ENCODE results near the gene CDC26.
"Not testable (repeated sequence)": the region's sequence is repeated elsewhere in the genome, so short reads cannot be mapped to it uniquely, and the experiment has no call there.

Gene CDC26

GRCh38 chr9:113296247-113296646 is 20.9 kb upstream of the CDC26 start:
- in situ Hi-C loops (cut with HindIII; ENCODE audit: low sequenced_read_pairs) = not testable (repeated sequence)

- in situ Hi-C loops (cut with HindIII; ENCODE audit: low sequenced_read_pairs) = no loop called here
Observed at GRCh38 chr9:113293285-113293878, 18.0 kb upstream of the CDC26 start.

- in situ Hi-C loops (cut with HindIII; ENCODE audit: low sequenced_read_pairs) = no loop called here
Observed at GRCh38 chr9:113290052-113290607, 14.8 kb upstream of the CDC26 start.

GRCh38 chr9:113289091-113289490 is 13.7 kb upstream of the CDC26 start:
- in situ Hi-C loops (cut with HindIII; ENCODE audit: low sequenced_read_pairs) = no loop called here

GRCh38 chr9:113281356-113281755 is 6.0 kb upstream of the CDC26 start:
- in situ Hi-C loops (cut with HindIII; ENCODE audit: low sequenced_read_pairs) = loop anchor here (5.0 kb wide), 1 partner anchor 51 kb away; no protein-coding TSS in a partner anchor

GRCh38 chr9:113278840-113279239 is 3.5 kb upstream of the CDC26 start:
- in situ Hi-C loops (cut with HindIII; ENCODE audit: low sequenced_read_pairs) = no loop called here

- in situ Hi-C loops (cut with HindIII; ENCODE audit: low sequenced_read_pairs) = no loop called here
Observed at GRCh38 chr9:113274474-113275156, 757 bp downstream of the CDC26 start.

GRCh38 chr9:113269871-113270270 is 5.5 kb downstream of the CDC26 start:
- in situ Hi-C loops (cut with HindIII; ENCODE audit: low sequenced_read_pairs) = no loop called here

GRCh38 chr9:113269355-113269754 is 6.0 kb downstream of the CDC26 start:
- in situ Hi-C loops (cut with HindIII; ENCODE audit: low sequenced_read_pairs) = no loop called here

- in situ Hi-C loops (cut with HindIII; ENCODE audit: low sequenced_read_pairs) = no loop called here
Observed at GRCh38 chr9:113267911-113268566, 7.3 kb downstream of the CDC26 start.

- in situ Hi-C loops (cut with HindIII; ENCODE audit: low sequenced_read_pairs) = no loop called here
Observed at GRCh38 chr9:113266174-113266573, 9.2 kb downstream of the CDC26 start.

- in situ Hi-C loops (cut with HindIII; ENCODE audit: low sequenced_read_pairs) = no loop called here
Observed at GRCh38 chr9:113261917-113262671, 13.3 kb downstream of the CDC26 start.

GRCh38 chr9:113258282-113258681 is 17.1 kb downstream of the CDC26 start:
- in situ Hi-C loops (cut with HindIII; ENCODE audit: low sequenced_read_pairs) = no loop called here

- in situ Hi-C loops (cut with HindIII; ENCODE audit: low sequenced_read_pairs) = no loop called here
Observed at GRCh38 chr9:113257863-113258262, 17.5 kb downstream of the CDC26 start.

- in situ Hi-C loops (cut with HindIII; ENCODE audit: low sequenced_read_pairs) = no loop called here
Observed at GRCh38 chr9:113255438-113255837, 19.9 kb downstream of the CDC26 start.

GRCh38 chr9:113254991-113255390 is 20.4 kb downstream of the CDC26 start:
- in situ Hi-C loops (cut with HindIII; ENCODE audit: low sequenced_read_pairs) = no loop called here

GRCh38 chr9:113250807-113251206 is 24.6 kb downstream of the CDC26 start:
- in situ Hi-C loops (cut with HindIII; ENCODE audit: low sequenced_read_pairs) = no loop called here

GRCh38 chr9:113249661-113250060 is 25.7 kb downstream of the CDC26 start:
- in situ Hi-C loops (cut with HindIII; ENCODE audit: low sequenced_read_pairs) = not testable (repeated sequence)

- in situ Hi-C loops (cut with HindIII; ENCODE audit: low sequenced_read_pairs) = no loop called here
Observed at GRCh38 chr9:113247640-113248039, 27.7 kb downstream of the CDC26 start.

- in situ Hi-C loops (cut with HindIII; ENCODE audit: low sequenced_read_pairs) = no loop called here
Observed at GRCh38 chr9:113246928-113247327, 28.4 kb downstream of the CDC26 start.

GRCh38 chr9:113245894-113246293 is 29.5 kb downstream of the CDC26 start:
- in situ Hi-C loops (cut with HindIII; ENCODE audit: low sequenced_read_pairs) = no loop called here
